Cardiac fibroblast (primary cell): Measurements from ENCODE around the gene MACROD2.

Experiments used
- DNase-seq, 2 donors: peaks; one replicate each; pipeline versions ENCODE4 v3.0.0 to v3.0.0-alpha.2; 2010; ENCODE audit warnings: low read depth in 2 of 2
- H3K4me3 ChIP-seq, 2 donors: replicated peaks in 1 of 2; 1 replicate in 1 of 2; 2 replicates in 1 of 2; pipeline ENCODE4 v1.5.1; 2011; ENCODE audit warnings: low read depth in 2 of 2, low read length in 2 of 2, mild to moderate bottlenecking in 2 of 2, moderate library complexity in 1 of 2
- CTCF ChIP-seq: IDR thresholded peaks from one replicate; pipeline ENCODE4 v1.5.1; 2011; ENCODE audit warnings: low read depth, mild to moderate bottlenecking, low read length, inconsistent platforms

The MACROD2 gene

GRCh38 chr20:14916360-14916920 is 921.1 kb downstream of the MACROD2 start:
- DNase-seq = no peak
- no peak for TF ChIP-seq CTCF
- H3K4me3 ChIP-seq = no peak overlapping the region

- TF ChIP-seq CTCF = no peak
- no peak overlapping the region for H3K4me3 ChIP-seq
- no peak for DNase-seq
These were observed 923.0 kb downstream of the MACROD2 start for GRCh38 chr20:14918281-14918680.

DNA sequence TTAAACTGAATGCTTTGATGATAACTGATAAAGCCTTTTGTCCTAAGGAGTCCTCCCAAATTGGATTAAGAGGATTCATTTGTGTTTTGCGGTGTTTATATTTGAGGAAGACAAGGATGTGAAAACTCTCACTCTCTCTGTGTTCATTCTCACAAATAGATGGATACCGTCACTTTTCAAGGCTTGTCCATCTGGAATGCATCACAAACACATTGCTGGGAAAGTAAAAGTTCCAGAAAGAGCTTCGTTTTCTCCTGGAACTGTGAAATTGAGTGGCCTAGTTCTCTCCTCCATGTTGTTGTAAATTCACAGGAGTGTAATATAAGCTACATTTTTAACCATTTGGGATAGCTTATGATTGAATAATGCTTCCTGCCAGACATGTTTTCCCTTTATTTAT is 923.7 kb downstream of the MACROD2 start:
- DNase-seq = no peak
- H3K4me3 ChIP-seq = no peak overlapping the region
- no peak for TF ChIP-seq CTCF

DNA sequence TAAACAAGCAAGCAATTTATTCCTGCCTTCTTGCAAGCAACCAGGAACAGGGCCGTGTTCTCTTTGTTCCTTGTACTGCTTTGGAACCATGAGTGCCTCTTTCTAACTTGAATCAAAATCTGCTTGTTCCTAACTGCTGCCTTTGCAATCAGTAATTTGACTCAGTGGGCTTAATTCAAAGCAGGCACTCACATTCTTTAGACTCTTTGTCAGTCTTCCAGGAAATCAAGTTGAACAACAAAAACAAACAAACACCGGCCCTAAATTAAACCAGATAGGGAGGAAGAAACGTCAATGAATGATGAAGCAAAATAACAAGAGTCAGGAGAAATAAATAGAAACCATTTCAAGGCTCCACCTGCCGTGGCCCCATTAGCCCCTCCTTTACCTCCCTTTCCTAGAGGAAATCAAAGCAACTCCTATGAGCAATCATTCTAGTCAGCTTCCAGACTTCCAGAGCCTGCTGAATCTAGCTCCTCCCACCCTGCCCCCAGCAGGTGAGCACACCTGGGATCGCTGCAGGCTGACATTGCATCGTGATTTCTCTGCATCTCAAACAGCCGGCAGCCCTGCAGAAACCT is 924.3 kb downstream of the MACROD2 start:
- no peak for DNase-seq
- no peak for TF ChIP-seq CTCF
- no peak overlapping the region for H3K4me3 ChIP-seq

GRCh38 chr20:14921513-14921912 is 926.2 kb downstream of the MACROD2 start:
- peak in 1 of 2 donors; percentile 4 for DNase-seq
- no peak overlapping the region for H3K4me3 ChIP-seq
- no peak for TF ChIP-seq CTCF

- no peak overlapping the region for H3K4me3 ChIP-seq
- no peak for DNase-seq
- no peak for TF ChIP-seq CTCF
These were observed 927.4 kb downstream of the MACROD2 start for GRCh38 chr20:14922503-14923267.
